HG02759 (cell line): ENCODE data around the gene SYPL1.

Experiments used
- ATAC-seq: cut with Tn5 transposase; IDR thresholded peaks from one replicate; pipeline ENCODE4 v1.9.1; 2021; ENCODE audit warnings: mild to moderate bottlenecking, moderate library complexity; ENCODE audit not compliant: unreplicated experiment

The SYPL1 gene

DNA sequence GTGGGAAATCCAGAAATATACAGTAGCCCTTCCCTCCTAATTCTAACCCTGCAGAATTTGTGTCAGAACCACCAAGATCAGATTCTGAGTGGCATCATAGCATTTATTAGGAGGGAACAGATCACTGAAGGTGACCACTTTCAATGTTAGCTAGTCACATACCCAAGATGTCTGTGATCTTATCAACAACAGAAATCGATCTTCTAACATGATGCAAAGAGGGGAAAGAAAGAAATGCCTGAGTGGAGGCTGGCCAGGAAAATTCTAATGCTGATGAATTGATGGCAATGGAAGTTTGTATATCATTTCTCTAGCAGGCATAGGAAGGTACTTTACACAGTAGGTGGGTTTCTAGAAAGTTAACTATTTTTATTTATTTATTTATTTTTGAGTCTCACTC is 10.6 kb upstream of the SYPL1 start:
- no peak for ATAC-seq

DNA sequence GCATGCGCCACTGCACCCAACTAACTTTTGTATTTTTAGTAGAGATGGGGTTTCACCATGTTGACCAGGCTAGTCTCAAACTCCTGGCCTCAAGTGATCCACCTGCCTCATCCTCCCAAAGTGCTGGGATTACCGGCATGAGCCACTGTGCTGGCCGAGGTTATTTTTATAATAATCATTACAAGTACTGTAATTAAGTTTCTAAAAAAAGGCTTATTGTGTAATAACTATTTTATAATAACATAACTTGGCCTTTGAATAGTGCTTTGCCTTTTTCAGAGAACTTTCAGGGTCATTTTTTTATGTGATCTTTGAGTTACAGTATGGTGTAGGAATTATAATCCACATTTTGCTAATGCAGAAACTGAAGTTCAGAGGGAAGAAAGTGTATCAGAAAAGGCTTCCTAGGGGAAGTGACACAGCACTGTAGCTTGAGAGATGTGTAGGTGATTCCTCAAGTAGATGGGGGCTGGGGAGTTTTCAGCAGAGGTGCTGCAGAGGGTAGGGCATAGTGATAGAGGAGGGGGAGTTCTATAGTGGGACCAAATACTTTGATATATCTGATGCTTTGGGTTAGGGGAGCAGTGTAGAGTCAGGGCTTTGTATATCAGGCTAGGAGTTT is 9.2 kb upstream of the SYPL1 start:
- no peak for ATAC-seq

DNA sequence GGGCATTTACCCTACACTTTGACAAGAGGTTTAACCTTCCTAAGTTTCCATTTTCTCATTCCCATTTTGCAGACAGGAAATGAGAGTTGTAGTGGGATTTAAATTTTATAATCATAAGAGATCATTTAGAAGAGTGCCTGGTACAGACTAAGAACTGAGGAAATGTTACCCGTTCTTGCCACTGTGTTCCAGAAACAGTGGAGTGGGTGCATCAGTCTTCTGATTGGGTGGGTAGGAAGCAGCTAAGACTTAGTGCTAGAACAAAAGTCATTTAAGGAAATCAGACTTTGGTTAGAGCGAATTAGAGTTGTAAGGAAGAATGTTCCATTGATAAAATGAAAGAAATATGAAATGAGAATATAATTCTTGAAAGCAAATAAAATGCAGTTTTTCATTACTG is 8.4 kb upstream of the SYPL1 start:
- ATAC-seq, result no peak

DNA sequence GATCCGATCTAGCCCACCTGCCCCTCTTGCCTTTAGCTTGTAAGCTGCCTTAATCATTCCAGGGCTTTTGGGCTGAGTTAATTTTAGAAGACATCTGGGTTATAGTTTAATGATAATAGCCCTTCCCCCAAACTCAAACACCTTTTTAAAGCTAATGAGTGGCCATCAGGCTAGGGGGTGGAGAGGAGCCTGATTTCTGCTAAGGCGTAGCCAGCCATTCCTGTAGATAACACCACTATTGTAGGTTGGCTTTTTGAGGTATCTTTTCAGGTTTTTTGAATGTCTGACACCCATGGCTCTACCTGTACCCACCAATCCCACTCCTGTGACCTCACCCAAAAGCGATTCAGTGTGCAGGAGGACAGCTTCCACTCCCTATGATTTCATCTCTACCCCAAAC is 7.6 kb upstream of the SYPL1 start:
- ATAC-seq, result no peak

DNA sequence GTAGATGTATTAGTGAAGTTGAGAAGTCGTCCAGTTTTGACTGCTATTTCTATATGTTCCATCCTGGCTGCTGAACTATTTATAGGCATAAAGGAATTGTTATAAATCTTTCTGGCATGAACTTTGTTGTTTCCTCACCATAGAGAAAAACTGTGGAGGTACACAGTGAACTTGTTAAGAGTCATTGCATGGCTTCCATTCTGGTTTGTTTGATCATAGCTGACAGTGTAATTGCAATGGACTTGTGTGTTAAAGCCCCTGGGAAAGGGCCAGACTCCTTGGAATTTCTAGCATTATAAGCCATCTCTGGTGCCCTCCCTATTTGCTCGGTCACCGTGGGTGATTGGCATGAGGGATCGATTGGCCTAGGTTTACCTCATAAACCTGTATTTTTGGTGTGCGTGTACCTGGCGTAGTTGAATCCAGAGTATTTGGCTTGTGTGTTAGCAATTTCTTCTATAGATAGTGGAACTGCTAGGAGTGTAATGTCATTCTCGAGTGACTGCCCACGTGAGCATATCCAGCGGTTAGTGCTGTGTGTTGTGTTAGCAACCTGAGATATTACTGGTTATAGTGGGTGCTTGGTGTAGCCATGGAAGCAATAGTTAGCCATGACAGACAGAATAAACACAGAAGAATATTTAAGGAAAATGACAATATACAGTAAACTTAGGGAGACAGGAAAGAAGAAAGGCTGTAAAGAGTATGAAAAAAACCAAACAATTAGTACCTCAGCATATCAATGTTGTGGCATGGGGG is 5.9 kb upstream of the SYPL1 start:
- no peak for ATAC-seq

DNA sequence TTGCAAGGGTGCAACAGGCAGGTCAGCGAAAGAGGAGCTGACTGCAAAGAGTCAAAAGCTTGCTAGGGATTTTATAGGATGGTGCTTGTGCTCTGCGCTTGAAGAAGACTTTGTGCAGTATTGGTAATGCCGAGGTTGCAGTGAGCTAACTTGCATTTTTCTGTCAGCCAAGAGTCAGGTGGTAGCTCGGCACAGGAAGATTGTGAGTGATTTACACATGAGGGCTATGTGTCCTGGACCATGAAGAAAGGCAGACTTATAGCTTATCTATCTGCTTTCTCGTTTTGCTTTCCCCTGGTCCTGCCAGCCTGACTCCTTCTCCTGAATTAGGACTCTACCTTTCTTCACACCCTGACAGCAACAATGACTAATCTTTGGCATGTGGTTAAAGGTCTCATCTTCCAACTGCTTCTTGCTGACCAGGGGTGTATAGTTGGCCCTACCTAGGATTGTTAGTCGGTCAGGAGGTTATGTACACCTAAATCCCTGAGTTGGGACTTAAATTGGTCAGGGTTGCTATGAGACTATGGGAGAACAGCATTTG is 4.1 kb upstream of the SYPL1 start:
- no peak for ATAC-seq

DNA sequence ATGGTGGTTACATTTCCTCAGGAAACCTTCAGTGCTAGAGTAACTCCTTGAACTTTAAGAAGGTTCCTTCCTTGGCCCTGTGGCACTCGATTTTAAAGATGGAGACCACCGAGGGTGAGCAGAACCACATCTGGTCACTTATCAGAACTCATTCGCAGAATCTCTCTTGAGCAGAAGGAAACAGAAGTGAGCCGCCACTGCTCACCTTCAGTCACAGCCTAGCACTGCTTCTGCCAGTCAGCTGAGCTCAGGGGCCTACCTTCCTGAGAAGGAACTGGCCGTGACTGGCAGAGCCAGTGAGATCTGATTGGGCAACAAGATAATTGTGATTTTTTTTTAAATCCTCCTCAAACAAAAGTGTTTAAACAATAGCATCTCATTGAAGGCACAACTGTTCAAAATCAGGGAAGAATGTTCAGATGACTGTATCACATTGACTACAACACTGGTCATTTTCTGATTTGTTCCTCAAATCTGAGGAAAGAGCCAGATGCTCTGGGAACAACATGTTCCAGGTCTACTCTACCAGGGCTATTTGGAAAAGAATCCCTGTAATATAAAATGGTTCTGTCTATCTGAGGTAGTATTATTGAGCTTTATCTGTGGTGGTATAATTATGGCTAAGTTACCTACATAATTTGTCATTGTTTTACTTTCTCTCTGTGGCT is 2.7 kb upstream of the SYPL1 start:
- ATAC-seq, result no peak

DNA sequence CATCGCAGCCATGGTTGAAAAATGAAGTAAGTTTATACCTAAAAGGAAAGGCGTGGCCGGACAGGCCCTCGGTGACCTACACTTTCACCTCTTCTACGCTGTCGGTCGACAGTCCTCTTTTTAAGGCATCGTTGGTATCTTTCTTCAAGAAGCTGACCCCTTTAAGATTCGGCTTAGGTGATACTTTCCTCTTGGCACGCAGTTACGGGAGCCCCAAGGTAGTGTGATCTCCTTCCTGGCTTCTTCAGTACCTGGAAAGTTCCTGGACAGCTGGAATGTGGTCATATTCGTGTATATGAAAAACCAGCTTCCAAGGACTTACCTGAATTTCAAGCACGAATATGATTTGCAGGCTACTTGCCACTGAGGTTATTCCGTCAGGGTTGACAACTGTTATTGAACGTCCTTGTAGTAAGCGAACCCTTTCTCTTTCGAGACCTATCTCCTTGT is 885 bp upstream of the SYPL1 start:
- ATAC-seq, result no peak

DNA sequence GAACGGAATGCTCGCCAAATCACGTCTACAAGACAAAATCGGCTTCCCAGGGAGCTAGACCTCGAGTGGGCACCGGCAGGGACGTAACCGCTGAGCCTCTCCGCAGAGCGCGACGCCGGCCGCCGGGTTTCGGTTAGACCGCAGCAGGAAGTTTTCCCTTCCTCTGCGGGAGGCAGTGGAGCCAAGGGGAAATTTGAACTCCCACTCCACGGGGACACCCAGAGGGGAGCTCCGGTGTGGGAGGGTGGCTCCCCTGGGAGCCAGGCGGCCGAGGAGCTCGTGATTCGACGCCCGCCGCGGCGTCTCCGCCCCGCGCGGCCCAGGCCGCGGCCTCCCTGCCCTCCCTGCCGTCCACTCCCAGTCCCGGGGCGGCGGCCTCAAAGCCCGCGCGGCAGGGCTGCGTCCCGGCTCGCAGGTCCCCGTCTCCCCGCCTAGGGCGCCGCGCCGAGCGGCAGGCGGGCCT is 426 bp downstream of the SYPL1 start:
- ATAC-seq, result peak; percentile 37

DNA sequence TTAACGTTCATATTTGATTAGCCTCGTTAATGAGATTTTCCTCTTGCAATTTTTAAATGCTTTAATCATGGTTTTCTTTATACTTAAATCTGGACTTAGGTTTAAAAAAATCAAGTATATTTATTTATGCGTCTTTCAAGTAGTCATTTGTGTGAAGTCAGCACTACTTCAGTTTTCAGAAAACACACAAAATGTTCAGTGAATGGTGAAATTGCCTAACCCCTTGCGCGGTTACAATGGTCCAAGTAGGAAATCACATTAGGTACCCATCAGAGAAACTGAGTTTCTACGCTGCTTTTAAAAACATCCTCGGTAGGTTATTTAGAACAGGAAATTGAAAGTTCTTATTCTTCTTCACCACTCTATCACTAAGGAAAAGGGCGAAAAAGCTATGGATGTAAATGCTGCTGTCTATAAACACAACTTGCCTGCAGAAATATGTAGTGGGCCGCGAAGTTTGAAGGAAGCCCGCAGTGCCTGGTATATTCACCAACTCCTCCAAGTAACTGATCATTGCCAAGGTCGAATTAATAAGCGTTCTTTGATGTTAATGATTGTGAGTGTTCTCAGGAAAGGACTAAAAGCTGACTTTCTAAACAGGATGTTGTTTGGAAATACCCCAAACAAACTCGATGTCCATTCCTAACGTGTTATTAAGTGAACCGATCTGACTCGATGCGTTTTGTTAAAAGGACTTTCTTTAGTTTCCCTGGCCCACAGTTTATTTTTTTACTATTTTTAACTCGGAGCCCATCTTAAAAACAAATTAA is 1.0 kb downstream of the SYPL1 start:
- no peak for ATAC-seq

DNA sequence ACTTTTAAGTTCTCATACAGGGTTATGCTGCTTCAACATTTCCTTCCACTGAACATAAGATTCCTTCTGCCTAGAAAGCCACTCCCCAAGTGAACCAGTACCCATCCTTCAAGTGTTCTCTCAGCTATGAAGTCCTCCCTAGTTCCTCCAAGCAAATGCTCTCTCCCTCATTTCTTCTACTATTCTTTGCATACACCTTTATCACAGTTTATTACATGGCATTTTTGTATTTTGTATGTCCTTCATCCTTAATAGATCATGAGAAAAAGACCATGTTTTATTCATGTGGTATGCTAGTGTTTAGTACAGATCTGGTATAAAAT is 1.9 kb downstream of the SYPL1 start:
- ATAC-seq, result no peak

DNA sequence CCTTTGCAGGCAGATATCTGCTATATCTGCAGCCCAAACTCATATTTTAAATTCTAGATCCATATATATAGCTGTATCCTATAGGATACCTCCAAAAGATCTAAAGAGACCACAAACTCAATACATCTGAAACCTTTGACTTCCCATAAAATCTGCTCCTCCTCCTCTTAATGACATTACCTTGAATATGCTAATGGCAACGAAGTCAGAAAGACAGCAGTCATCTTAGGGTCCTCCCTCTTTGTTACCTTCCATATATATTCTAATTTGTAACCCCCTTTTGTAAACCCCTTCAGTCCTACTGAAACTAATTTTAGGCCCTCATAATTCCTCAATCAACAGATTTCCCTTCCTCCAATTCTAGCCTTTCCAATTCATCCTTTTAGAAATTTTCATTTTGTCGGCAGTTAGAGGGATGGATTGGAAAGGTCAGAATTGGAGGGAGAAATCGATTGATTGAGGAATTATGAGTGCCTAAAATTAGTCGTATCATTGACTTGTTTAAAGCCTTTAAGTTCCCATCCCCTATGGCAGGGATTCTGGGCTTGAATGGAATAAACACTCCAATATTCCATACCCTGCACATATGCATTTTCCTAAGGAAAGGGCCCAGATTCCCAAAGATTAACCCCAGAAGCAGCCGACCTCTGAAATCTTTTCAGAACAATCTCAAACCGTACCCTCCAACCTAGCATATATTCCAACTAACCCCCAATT is 2.4 kb downstream of the SYPL1 start:
- ATAC-seq, result no peak

DNA sequence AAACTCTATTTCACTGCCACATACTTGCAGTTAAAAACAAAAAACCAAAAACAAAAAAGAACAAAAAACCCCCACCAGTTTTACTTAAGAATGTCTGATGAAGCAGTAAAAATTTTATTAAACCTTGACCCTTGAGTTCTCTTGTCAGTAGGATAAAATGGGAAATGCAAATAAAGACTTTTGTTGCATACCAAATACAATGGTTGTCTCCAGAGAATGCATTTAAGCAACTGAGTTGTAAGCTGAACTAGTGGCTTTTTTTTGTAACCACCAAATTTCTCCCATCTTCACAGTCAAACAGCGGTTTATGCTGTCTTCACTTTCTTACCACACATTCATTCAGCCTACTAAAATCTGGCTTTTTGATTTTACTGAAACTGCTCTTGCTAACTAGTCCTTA is 3.1 kb downstream of the SYPL1 start:
- ATAC-seq, result no peak

DNA sequence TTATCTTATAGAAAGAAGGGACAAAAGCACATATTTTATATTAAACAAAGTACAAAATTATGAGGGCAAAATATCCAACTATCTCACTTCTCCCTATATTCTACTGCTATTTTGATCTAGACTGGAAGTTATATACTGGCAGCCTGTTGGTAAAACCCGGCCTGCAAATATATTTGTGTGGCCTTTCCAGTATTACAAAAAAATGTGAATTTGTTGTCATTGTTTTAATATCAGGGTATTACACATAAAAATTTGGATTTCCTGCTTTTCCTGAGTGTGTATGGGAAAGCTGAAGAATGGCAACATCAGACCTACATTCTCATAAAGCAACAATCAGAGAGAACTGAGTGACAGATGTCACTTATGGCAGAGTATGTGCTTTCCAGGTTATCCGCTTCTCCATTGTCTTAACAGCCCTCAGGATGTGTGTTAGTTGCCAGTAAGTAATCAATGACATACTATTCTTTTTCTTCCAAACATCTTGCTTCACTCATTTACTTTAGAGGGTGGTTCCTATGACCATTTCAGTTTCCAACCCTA is 7.3 kb downstream of the SYPL1 start:
- ATAC-seq, result no peak

DNA sequence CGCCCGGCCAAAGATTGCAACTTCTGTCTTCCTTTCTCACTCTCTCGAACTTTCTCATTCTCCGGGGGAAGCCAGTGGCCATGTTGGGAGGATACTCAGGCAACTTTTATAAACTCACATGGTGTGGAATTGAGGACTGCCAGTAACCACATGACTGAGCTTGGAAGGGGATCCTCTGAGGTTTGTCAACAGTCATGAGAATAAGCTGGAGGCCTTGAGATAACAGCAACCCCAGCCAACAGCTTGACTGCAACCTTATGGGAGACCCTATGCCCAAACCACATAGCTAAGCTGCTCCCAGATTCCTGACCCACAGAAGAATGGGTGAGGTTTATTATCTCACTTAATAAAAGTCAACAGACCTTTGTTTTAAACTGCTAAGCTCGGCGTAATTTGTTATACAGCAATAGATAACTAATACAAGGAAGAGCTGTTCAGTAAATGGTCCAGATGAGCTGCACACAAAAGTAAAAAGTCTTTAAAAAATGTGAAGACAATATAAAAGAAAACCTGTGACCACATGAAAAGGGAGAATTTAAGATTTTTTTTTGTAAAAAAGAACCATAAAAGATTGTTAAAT is 9.6 kb downstream of the SYPL1 start:
- no peak for ATAC-seq

DNA sequence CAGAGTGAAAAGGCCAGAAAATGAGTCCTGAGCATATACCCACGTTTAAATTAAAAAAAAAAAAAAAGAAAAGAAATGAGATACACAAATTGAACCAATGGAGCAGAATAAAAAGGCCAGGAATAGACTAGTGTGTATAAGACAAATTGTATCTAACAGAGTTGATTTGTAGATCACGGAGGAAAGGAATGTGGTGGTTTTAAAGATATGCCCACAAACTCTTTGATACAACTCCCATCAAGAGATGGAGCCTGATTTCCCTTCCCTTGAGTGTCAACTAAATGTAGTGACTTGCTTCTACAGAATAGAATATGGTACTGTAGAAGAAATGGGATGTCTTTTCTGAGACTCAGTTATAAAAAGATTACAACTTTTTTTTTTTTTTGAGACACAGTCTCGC is 10.4 kb downstream of the SYPL1 start:
- ATAC-seq, result no peak

DNA sequence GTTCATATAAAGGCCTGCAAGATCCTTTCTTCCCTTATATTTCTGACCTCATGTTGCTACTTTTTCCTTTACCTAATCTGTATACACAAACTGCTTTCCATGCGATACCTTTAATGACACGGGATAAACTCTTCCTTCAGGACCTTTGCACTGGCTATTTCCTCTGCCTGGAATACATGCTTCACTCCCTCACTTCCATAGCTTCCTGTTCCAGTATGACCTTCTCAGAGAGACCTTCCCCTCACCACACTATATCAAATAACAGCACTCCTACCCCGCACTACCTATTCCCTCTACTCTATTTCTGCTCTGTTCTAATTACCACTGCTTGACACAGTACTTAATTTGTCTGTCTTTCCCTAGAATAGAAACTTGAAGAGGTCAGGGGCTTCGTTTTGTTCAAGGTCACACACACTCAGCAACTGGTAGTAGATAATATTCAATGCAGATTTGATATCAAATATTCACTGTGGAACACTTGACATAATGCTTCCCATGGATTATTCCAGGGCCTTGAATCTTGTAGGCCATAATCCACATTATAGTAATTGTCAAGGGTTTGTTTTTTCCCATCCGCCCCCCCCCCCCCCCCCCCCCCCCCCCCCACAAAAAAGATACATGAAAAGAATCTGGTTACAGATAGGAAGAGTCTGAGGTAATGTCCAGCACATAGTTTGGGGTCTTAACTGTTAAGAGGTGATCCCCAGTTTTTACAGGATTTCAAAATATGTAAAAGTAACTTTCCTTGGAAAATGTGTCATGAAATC is 11.1 kb downstream of the SYPL1 start:
- ATAC-seq, result no peak

DNA sequence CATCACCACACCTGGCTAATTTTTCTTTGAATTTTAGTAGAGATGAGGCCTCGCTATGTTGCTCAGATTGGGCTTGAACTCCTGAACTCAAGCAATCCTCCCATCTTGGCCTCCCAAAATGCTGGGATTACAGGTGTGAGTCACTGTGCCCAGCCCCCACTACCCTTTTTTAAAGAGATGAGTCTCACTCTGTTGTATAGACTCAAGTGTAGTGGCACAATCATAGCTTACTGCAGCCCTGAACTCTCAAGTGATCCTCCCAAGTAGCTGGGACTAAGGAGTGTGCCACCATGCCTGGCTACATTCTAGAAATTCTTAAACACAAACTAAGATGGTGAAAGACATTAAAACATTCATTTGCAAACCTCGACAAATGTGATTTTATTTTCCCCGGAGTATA is 12.6 kb downstream of the SYPL1 start:
- ATAC-seq, result no peak

DNA sequence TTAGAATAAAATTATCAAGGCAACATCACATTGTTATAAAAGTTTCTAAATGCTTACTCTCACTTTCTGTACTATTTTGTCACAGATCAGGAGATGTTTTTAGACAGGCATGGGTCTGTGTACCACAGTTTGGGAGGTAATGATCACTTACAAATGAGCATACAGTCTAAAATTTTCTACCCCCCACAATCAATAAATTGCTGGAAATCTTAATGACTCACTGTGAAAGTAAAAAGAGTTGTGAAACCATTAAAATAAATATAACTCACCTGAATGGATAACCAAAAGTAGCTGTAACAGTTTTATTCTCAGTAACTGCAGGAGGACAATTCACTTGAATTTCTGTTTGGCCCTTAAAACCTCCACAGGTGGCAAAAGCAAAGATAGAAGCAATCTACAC is 13.2 kb downstream of the SYPL1 start:
- no peak for ATAC-seq
